Effector memory CD4-positive, alpha-beta T cell (primary cell): ENCODE data around the gene FNBP1.
A peak's percentile ranks its signal among the peaks of the same experiment; 100 is the strongest.
"Not testable (repeated sequence)": the region's sequence is repeated elsewhere in the genome, so short reads cannot be mapped to it uniquely, and the experiment has no call there.

Source experiments
- DNase-seq, 3 donors: peaks; one replicate each; pipeline ENCODE4 v3.0.0-alpha.2; 2020
- H3K27ac ChIP-seq: 2 replicates; pipeline ENCODE4 v1.7.0; 2013; ENCODE audit warnings: mild to moderate bottlenecking, low read length, moderate library complexity; ENCODE audit not compliant: insufficient read depth, poor library complexity, severe bottlenecking
- H3K27me3 ChIP-seq: replicated peaks from 2 replicates; pipeline ENCODE4 v1.7.0; 2013; ENCODE audit warnings: mild to moderate bottlenecking, low read length; ENCODE audit not compliant: insufficient read depth, control insufficient read depth, poor library complexity, severe bottlenecking
- H3K36me3 ChIP-seq: 2 replicates; pipeline ENCODE4 v1.7.0; 2013; ENCODE audit warnings: mild to moderate bottlenecking, low read length, moderate library complexity; ENCODE audit not compliant: control insufficient read depth, insufficient read depth
- H3K4me1 ChIP-seq: 2 replicates; pipeline ENCODE4 v1.7.0; 2013; ENCODE audit warnings: low read length, mild to moderate bottlenecking; ENCODE audit not compliant: control insufficient read depth, insufficient read depth, poor library complexity, severe bottlenecking
- H3K4me3 ChIP-seq: 2 replicates; pipeline ENCODE4 v1.7.0; 2013; ENCODE audit warnings: low read length, low read depth, mild to moderate bottlenecking; ENCODE audit not compliant: insufficient read depth, poor library complexity, severe bottlenecking
- H3K9me3 ChIP-seq: 2 replicates; pipeline ENCODE4 v1.7.0; 2013; ENCODE audit warnings: mild to moderate bottlenecking, low read length, moderate library complexity; ENCODE audit not compliant: control insufficient read depth

The FNBP1 gene

DNA sequence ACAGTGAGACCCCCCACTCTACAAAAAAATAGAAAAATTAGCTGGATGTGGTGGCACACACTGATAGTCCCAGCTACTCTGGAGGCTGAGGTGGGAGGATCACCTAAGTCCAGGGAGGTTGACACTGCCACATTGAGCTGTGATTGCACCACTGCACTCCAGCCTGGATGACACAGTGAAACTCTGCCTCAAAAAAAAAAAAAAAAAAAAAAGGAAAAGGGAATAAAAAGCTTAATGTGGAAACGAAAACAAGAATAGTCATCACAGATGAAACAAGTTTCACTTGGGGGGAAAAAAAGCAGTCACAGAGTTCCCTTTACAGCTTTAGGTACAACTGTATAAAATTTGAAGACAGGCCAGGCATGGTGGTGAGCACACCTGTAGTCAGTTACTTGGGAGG is 84.2 kb downstream of the FNBP1 start:
- H3K9me3 ChIP-seq = no peaks in the 10 kb centered on the region
- H3K27me3 ChIP-seq = no peaks in the 10 kb centered on the region
- H3K36me3 ChIP-seq = peaks cover 18% of the 10 kb centered on the region
- peaks cover 26% of the 10 kb centered on the region for H3K4me1 ChIP-seq
- DNase-seq = no peak
- H3K4me3 ChIP-seq = no peak overlapping the region
- H3K27ac ChIP-seq = no peak overlapping the region

DNA sequence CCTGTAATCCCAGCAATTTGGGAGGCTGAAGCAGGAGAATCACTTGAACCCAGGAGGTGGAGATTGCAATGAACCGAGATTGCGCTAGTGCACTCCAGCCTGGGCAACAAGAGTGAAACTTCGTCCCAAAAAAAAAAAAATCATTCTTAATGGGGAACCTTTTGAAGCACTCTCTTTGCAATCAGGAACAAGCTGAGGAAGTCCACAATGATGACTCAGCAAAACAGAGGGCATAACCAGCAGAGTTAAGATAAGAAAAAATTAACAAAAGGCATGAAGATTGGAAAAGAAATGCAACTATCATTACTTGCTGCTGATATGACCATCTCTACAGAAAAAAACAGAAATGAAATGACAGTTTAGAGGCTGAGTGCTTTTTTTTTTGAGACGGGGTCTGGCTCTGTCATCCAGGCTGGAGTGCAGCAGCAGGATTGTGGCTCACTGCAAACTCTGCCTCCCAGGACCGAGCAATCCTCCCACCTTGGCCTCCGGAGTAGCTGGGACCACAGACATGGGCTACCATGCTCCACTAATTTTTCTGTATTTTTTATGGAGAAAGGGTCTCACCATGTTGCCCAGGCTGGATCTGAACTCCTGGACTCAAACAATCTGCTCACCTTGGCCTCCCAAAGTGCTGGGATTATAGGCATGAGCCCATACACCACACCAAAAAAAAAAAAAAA is 88.0 kb downstream of the FNBP1 start:
- no peak for DNase-seq
- Histone ChIP-seq H3K27ac (no peak overlapping the region), H3K9me3 (no peaks in the 10 kb centered on the region), H3K27me3 (no peaks in the 10 kb centered on the region), H3K4me1 (peaks cover 9% of the 10 kb centered on the region), H3K36me3 (peaks cover 37% of the 10 kb centered on the region), H3K4me3 (no peak overlapping the region)

DNA sequence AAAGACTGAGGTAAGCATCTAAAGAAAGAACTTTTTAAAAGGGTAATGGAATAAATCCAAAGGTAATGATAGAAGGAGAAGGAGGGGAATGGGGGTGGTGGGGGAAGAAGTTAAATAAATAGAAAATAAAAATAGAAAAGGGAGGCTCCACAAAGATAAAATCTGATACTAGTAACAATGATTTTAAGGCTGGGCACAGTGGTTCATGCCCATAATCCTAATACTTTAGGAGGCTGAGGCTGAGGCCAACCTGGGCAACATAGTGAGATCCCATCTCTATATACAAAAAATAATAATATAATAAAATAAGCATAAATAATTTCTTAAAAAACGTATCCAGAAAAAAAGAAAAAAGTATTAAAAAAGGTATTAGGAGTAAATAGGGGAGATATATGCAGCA is 89.3 kb downstream of the FNBP1 start:
- peaks cover 48% of the 10 kb centered on the region for H3K36me3 ChIP-seq
- no peaks in the 10 kb centered on the region for H3K9me3 ChIP-seq
- no peak overlapping the region for H3K27ac ChIP-seq
- H3K4me1 ChIP-seq = peaks cover 9% of the 10 kb centered on the region
- no peak for DNase-seq
- H3K27me3 ChIP-seq = no peaks in the 10 kb centered on the region
- no peak overlapping the region for H3K4me3 ChIP-seq

GRCh38 chr9:129952337-129952736 is 90.7 kb downstream of the FNBP1 start:
- no peak for DNase-seq
- H3K36me3 ChIP-seq = peaks cover 44% of the 10 kb centered on the region
- no peak overlapping the region for H3K4me3 ChIP-seq
- no peaks in the 10 kb centered on the region for H3K9me3 ChIP-seq
- H3K27ac ChIP-seq = no peak overlapping the region
- H3K4me1 ChIP-seq = peaks cover 9% of the 10 kb centered on the region
- no peaks in the 10 kb centered on the region for H3K27me3 ChIP-seq

GRCh38 chr9:129949821-129950220 is 93.2 kb downstream of the FNBP1 start:
- Histone ChIP-seq H3K9me3 (no peaks in the 10 kb centered on the region), H3K4me1 (peaks cover 22% of the 10 kb centered on the region), H3K27ac (no peak overlapping the region), H3K4me3 (no peak overlapping the region), H3K36me3 (peaks cover 31% of the 10 kb centered on the region), H3K27me3 (no peaks in the 10 kb centered on the region)
- no peak for DNase-seq

- H3K27me3 ChIP-seq, H3K9me3 ChIP-seq, DNase-seq, H3K27ac ChIP-seq, H3K4me3 ChIP-seq: not testable (repeated sequence)
- H3K4me1 ChIP-seq = peaks cover 23% of the 10 kb centered on the region
- H3K36me3 ChIP-seq = peaks cover 31% of the 10 kb centered on the region
These were observed 94.4 kb downstream of the FNBP1 start for GRCh38 chr9:129948626-129949025.

DNA sequence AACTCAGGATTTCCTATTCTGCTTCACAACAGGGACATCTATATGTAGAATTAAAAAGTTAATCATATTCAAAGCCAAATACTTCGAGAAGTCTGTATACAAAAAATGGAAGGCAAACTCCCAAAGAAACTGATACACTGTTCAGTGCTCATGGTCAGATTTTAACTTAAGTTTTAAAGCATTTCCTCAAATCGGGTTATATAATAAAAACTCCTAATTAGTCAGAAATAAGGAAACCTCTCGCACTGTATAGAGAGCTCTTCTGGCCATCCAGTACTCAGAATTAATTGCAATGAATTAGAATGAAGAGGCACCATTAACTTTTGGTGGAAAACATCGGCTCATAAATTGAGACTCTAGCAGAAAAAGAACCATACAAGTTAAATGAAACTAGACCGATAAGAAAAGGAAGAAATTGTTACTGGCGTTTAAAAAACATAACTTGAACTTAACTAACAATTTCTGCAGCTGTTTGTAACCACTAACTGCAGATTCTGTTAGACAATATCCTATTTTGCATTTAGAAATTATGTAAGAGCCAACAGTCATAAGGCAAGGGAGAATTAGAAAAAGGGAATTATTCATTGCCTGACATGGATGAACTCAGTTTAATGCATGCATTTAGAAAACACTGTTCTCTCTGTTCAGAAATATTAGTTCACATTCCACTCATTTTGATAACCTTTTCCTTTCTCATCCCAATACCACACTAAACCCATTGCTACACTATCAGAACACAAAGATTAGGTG is 96.6 kb downstream of the FNBP1 start:
- Histone ChIP-seq H3K4me1 (peaks cover 29% of the 10 kb centered on the region), H3K27me3 (no peaks in the 10 kb centered on the region), H3K36me3 (peaks cover 27% of the 10 kb centered on the region), H3K27ac (peak overlapping the region; percentile 20), H3K4me3 (no peak overlapping the region), H3K9me3 (peaks cover 6% of the 10 kb centered on the region)
- no peak for DNase-seq

GRCh38 chr9:129945314-129945713 is 97.7 kb downstream of the FNBP1 start:
- peak overlapping the region; percentile 1 for H3K4me3 ChIP-seq
- no peaks in the 10 kb centered on the region for H3K27me3 ChIP-seq
- H3K4me1 ChIP-seq = peaks cover 29% of the 10 kb centered on the region
- peaks cover 32% of the 10 kb centered on the region for H3K36me3 ChIP-seq
- H3K9me3 ChIP-seq = peaks cover 6% of the 10 kb centered on the region
- peak overlapping the region; percentile 55 for H3K27ac ChIP-seq
- no peak for DNase-seq

DNA sequence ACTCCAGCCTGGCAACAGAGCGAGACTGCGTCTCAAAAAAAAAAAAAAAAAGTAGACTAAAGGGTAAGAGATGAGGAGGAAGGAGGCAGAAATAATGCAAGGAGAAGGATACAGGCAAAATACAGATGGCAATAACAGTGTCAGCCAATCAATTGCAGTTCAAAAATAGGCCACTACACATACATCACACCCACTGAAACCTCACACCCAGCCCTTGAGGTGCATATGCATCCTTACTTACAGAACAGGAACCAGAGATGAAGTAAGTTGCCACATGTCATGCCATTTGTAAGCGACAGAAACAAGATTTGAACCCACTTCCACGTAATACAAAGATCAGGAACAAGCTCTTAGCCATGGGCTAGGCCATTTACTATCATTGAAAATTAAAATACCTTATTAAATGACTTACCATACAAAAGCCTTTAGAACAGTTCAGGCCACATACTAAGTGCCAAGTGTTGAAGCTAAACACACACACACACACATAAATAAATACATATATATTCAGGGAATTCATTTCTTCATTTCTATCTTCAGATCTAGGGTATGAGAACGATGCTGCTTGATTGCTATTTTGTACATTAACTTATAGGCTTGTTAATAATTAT is 98.4 kb downstream of the FNBP1 start:
- peak overlapping the region; percentile 55 for H3K27ac ChIP-seq
- peak; percentile 46 to 52 (median 52) for DNase-seq
- H3K4me1 ChIP-seq = peaks cover 29% of the 10 kb centered on the region
- no peak overlapping the region for H3K4me3 ChIP-seq
- peaks cover 30% of the 10 kb centered on the region for H3K36me3 ChIP-seq
- no peaks in the 10 kb centered on the region for H3K27me3 ChIP-seq
- H3K9me3 ChIP-seq = peaks cover 6% of the 10 kb centered on the region

DNA sequence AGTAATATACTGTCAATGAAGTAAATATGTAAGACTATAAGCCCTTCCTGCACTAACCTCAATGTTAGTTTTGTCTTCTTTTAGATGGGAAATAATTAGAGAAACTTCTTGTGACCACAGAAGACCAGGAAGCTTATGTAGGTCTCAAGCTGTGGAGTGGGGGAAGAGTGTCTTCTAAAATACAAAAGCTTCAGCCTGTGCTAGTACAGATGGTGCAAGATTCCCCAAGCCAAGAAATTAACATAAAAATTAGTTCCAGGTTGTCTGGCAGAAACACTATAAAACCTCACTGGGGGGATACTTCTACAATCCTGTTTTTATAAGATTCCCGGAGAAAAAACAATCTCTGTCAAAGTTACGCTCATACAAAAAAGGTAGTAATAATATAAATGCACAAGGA is 103.6 kb downstream of the FNBP1 start:
- peaks cover 33% of the 10 kb centered on the region for H3K36me3 ChIP-seq
- no peak for DNase-seq
- H3K4me1 ChIP-seq = peaks cover 13% of the 10 kb centered on the region
- peaks cover 6% of the 10 kb centered on the region for H3K9me3 ChIP-seq
- H3K4me3 ChIP-seq = no peak overlapping the region
- H3K27ac ChIP-seq = no peak overlapping the region
- no peaks in the 10 kb centered on the region for H3K27me3 ChIP-seq
